GM23248 (cell line): Measurements from ENCODE around the gene FRYL. TPM values are rescaled to one million over a fixed set of nuclear protein-coding genes. Genes with fewer than 3 reads are reported as not detected.
"Not testable (repeated sequence)": the region's sequence is repeated elsewhere in the genome, so short reads cannot be mapped to it uniquely, and the experiment has no call there.

Experiments
- DNase-seq: peaks from one replicate; pipeline ENCODE4 v3.0.0-alpha.2; 2015
- H2AFZ ChIP-seq: fragments of 200-600 bp; sonication (generic); 2 replicates; pipeline ENCODE4 v1.6.1; 2016; ENCODE audit warnings: antibody characterized with exemption
- H3F3A ChIP-seq: fragments of 200-600 bp; sonication (generic); 2 replicates; pipeline ENCODE4 v1.6.1; 2016; ENCODE audit warnings: mild to moderate bottlenecking, antibody characterized with exemption, mixed run types; ENCODE audit not compliant: insufficient read depth
- H3K27ac ChIP-seq: fragments of 200-600 bp; sonication (generic); 2 replicates; pipeline ENCODE4 v1.5.1; 2016; ENCODE audit warnings: mild to moderate bottlenecking
- H3K27me3 ChIP-seq: fragments of 200-600 bp; sonication (generic); replicated peaks from 2 replicates; pipeline ENCODE4 v1.6.1; 2016; ENCODE audit warnings: mild to moderate bottlenecking; ENCODE audit not compliant: insufficient read depth
- H3K36me3 ChIP-seq: fragments of 200-600 bp; sonication (generic); 2 replicates; pipeline ENCODE4 v1.6.1; 2016; ENCODE audit warnings: low read depth, mild to moderate bottlenecking
- H3K4me1 ChIP-seq: fragments of 200-600 bp; sonication (generic); 2 replicates; pipeline ENCODE4 v1.6.1; 2016; ENCODE audit warnings: mild to moderate bottlenecking; ENCODE audit not compliant: insufficient read depth
- H3K4me2 ChIP-seq: fragments of 200-600 bp; sonication (generic); one replicate; pipeline ENCODE4 v1.6.1; 2016; ENCODE audit warnings: mild to moderate bottlenecking; ENCODE audit not compliant: unreplicated experiment
- H3K4me3 ChIP-seq: fragments of 200-600 bp; sonication (generic); 2 replicates; pipeline ENCODE4 v1.5.1; 2016; ENCODE audit warnings: mild to moderate bottlenecking
- H3K79me2 ChIP-seq: fragments of 200-600 bp; sonication (generic); 2 replicates; pipeline ENCODE4 v1.6.1; 2016; ENCODE audit warnings: mild to moderate bottlenecking; ENCODE audit not compliant: insufficient read depth
- H3K9ac ChIP-seq: fragments of 200-600 bp; sonication (generic); 2 replicates; pipeline ENCODE4 v1.6.1; 2016; ENCODE audit warnings: mild to moderate bottlenecking
- H3K9me2 ChIP-seq: fragments of 200-600 bp; sonication (generic); 2 replicates; pipeline ENCODE4 v1.6.1; 2016; ENCODE audit warnings: mixed run types, mild to moderate bottlenecking, moderate library complexity; ENCODE audit not compliant: insufficient read depth
- H3K9me3 ChIP-seq: fragments of 200-600 bp; sonication (generic); one replicate; pipeline ENCODE4 v1.6.1; 2017; ENCODE audit warnings: low read depth
- H4K20me1 ChIP-seq: fragments of 200-600 bp; sonication (generic); 2 replicates; pipeline ENCODE4 v1.6.0; 2016; ENCODE audit not compliant: insufficient read depth
- EZH2 ChIP-seq: fragments of 200-600 bp; sonication (generic); IDR thresholded peaks from 2 replicates; pipeline ENCODE4 v1.6.1; 2018; ENCODE audit warnings: antibody characterized with exemption, mild to moderate bottlenecking; ENCODE audit not compliant: insufficient read depth, poor library complexity, severe bottlenecking
- EZH2phosphoT487 ChIP-seq: fragments of 200-600 bp; sonication (generic); IDR thresholded peaks from 2 replicates; pipeline ENCODE4 v1.6.1; 2018; ENCODE audit warnings: antibody characterized with exemption, moderate library complexity, mild to moderate bottlenecking, low read depth; ENCODE audit not compliant: insufficient read depth
- WGBS, 2 experiments: methylation state at CpG; one replicate each; pipeline ENCODE4 v1.1.6; 2015 to 2017; ENCODE audit warnings: low lambda C conversion rate in 2 of 2, low coverage in 1 of 2; ENCODE audit errors: missing lambda C conversion rate in 2 of 2; 5-methylcytosine and 5-hydroxymethylcytosine counted together
- in situ Hi-C: fragments of 300-500 bp; cut with MboI; formaldehyde crosslinking; loops from 2 replicates; pipeline ENCODE4 v1.15.0; 2020
- polyA plus RNA-seq: library from polyadenylated mRNA; unstranded; fragments of >200 nt; fragmentation: Nextera tagmentation; extraction: Ambion mirVana; gene quantifications from 2 replicates; pipeline ENCODE4 v1.2.1, GENCODE V29; 2016
- total RNA-seq: library from RNA; depleted of rRNA; stranded (reverse); fragments of >200 nt; shearing (Covaris generic); gene quantifications from 2 replicates; pipeline ENCODE4 v1.2.3, GENCODE V29; 2014; rRNA removed

Gene FRYL
- total RNA-seq = 28.4 and 34.7 TPM in 2 replicates
- polyA plus RNA-seq = 12.4 and 16.6 TPM in 2 replicates

DNA sequence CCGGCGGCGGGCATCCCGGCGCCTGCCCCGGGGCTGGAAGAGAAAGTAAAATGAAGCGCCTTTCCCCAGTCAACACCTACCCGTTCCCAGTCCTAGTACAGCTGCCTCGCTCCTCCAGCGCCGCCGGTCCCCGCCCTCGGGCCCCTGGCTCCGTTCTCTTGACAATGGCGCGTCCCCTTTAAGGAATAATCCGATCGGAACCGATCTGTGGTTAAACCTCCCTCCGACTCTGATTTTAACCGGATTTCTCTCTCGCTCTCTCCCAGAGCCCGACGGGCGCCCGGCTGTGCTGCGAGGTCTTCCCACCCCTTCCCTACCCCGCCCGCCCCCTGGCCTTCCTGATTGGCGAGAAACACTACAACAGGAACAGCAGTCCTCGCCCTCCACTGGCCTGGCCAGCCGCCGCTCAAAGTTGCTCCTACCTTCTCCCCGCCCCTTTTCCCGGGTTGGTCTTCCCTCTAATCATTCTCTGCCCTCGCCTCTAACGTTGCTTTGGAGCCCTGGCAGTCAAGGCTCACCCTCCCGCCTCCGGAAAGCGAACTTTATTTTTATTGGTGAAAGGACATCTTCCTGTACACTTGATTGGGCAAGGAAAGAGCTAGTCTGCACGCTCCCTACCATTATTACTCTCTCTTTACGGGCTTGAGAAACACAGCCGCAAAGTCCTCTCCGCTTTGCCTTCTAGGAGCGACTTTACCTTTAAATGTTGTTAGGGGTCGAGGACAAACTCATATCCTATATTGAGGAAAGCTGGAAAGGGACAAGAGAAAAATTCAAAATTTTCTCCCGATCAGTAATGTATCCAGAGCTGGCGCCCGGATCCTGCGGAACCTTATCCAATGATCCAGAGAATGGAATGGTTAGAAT is at the start of gene FRYL:
Gene FRYL, minus strand, starts transcription at position 282 of the 867 bp plus-strand sequence. CDS start 145,869 bp downstream, outside the sequence.
- Histone ChIP-seq H3K9ac (peak within 1 kb of the TSS; percentile 91), H3K4me2 (peak within 1 kb of the TSS; percentile 88), H3F3A (peaks cover 28% of the 10 kb centered on the region), H3K9me2 (no peaks in the 10 kb centered on the region), H3K79me2 (peaks cover 39% of the 10 kb centered on the region), H3K27ac (peak within 1 kb of the TSS; percentile 91), H3K27me3 (no peaks in the 10 kb centered on the region), H3K4me1 (peaks cover 22% of the 10 kb centered on the region), H3K9me3 (no peaks in the 10 kb centered on the region), H2AFZ (peak within 1 kb of the TSS; percentile 89), H4K20me1 (no peaks in the 10 kb centered on the region), H3K4me3 (peak within 1 kb of the TSS; percentile 98), H3K36me3 (no peaks in the 10 kb centered on the region)
- in situ Hi-C loops = loop anchor here (25.0 kb wide), 1 partner anchor 193 kb away; no protein-coding TSS in a partner anchor
- DNase-seq = peak; percentile 100
- WGBS, 2 experiments = 1% methylated on average over 49 to 51 of the region's 51 CpGs
- TF ChIP-seq EZH2phosphoT487 (no peak), EZH2 (no peak)

GRCh38 chr4:48827622-48828021 is 47.5 kb upstream of the FRYL start:
- Histone ChIP-seq H4K20me1 (no peaks in the 10 kb centered on the region), H3K79me2 (peaks cover 18% of the 10 kb centered on the region), H3K27ac (no peak overlapping the region), H3K4me3 (no peak overlapping the region), H3K36me3 (no peaks in the 10 kb centered on the region), H3K4me2 (no peak overlapping the region), H3K27me3 (no peaks in the 10 kb centered on the region), H3K9me3 (no peaks in the 10 kb centered on the region), H3K4me1 (peaks cover 8% of the 10 kb centered on the region), H2AFZ (no peak overlapping the region), H3K9me2 (no peaks in the 10 kb centered on the region), H3K9ac (no peak overlapping the region), H3F3A (no peaks in the 10 kb centered on the region)
- TF ChIP-seq EZH2 (no peak), EZH2phosphoT487 (no peak)
- in situ Hi-C loops = loop anchor here (25.0 kb wide), 1 partner anchor 110 kb away; no protein-coding TSS in a partner anchor
- no peak for DNase-seq
- 76 to 84% methylated on average over 5 of the region's 5 CpGs for WGBS, 2 experiments

- H3K9me3 ChIP-seq = not testable (repeated sequence)
- WGBS, 2 experiments = 36 to 37% methylated on average over 2 of the region's 2 CpGs
Measured at GRCh38 chr4:48821431-48821830, 41.4 kb upstream of the FRYL start.

GRCh38 chr4:48816971-48817370 is 36.9 kb upstream of the FRYL start:
- Histone ChIP-seq H3K4me2 (no peak overlapping the region), H3K79me2 (no peaks in the 10 kb centered on the region), H4K20me1 (no peaks in the 10 kb centered on the region), H3K9ac (no peak overlapping the region), H3K27me3 (no peaks in the 10 kb centered on the region), H3K27ac (no peak overlapping the region), H2AFZ (no peak overlapping the region), H3K4me1 (no peaks in the 10 kb centered on the region), H3K9me2 (no peaks in the 10 kb centered on the region), H3F3A (no peaks in the 10 kb centered on the region), H3K36me3 (no peaks in the 10 kb centered on the region), H3K9me3 (no peaks in the 10 kb centered on the region), H3K4me3 (no peak overlapping the region)
- in situ Hi-C loops = no loop called here
- TF ChIP-seq EZH2 (no peak), EZH2phosphoT487 (no peak)
- DNase-seq = no peak
- WGBS, 2 experiments = 57 to 66% methylated on average over 6 of the region's 6 CpGs

More at GRCh38 chr4:48821431-48821830, 41.4 kb upstream of the FRYL start:
- H3K9ac ChIP-seq, H2AFZ ChIP-seq, H4K20me1 ChIP-seq, DNase-seq, H3F3A ChIP-seq, H3K4me2 ChIP-seq, H3K36me3 ChIP-seq, H3K27me3 ChIP-seq, H3K4me1 ChIP-seq, H3K4me3 ChIP-seq, H3K27ac ChIP-seq, in situ Hi-C loops, H3K79me2 ChIP-seq, H3K9me2 ChIP-seq: not testable (repeated sequence)

DNA sequence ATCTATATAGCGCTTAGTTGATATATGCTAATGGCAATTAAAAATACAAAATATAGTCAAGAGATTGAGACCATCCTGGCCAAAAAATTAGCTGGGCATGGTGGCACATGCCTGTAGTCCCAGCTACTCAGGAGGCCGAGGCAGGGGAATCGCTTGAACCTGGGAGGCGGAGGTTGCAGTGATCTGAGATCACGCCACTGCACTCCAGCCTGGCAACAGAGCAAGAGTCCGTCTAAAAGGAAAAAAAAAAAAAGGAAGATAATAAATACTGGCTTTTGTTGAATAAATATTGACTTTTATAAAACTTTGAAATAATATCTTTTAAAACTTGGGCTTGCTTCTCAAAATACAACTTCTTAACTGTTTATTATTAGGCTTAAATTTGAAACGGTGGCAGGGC is 36.2 kb upstream of the FRYL start:
- H3K4me1 ChIP-seq, H3K9me2 ChIP-seq: not testable (repeated sequence)
- WGBS, 2 experiments = 83 to 87% methylated on average over 7 of the region's 7 CpGs

More for the DNA sequence above, 36.2 kb upstream of the FRYL start:
- H3F3A ChIP-seq, H3K36me3 ChIP-seq, H3K27me3 ChIP-seq, H2AFZ ChIP-seq, DNase-seq, H3K79me2 ChIP-seq, H3K27ac ChIP-seq, H3K4me2 ChIP-seq, H4K20me1 ChIP-seq, in situ Hi-C loops, H3K4me3 ChIP-seq, H3K9ac ChIP-seq, H3K9me3 ChIP-seq: not testable (repeated sequence)
